ENCODE data around the gene GMNN.
"Not testable (repeated sequence)": the region's sequence is repeated elsewhere in the genome, so short reads cannot be mapped to it uniquely, and the experiment has no call there.

Gene GMNN

GRCh38 chr6:24774696-24775519, at the start of gene GMNN:
TSS of gene GMNN (plus strand) at chr6:24774937. CDS start at chr6:24777247, 2,310 bp downstream.
- DNase-seq (ENCODE audit: low read depth in 2 of 2): peak; percentile 99

DNA sequence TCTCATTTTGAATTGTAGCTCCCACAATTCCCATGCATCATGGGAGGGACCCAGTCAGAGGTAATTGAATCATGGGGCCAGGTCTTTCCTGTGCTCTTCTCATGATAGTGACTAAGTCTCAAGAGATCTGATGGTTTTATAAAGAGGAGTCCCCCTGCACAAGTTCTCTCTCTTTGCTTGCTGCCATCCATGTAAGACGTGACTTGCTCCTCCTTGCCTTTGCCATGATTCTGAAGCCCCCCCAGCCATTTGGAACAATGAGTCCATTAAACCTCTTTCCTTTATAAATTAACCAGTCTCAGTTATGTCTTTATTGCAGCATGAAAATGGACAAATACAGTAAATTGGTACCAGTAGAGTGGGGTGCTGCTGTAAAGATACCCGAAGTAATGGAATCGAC, 44.1 kb upstream of the GMNN start:
- not testable (repeated sequence) for DNase-seq (ENCODE audit: low read depth in 2 of 2)

DNA sequence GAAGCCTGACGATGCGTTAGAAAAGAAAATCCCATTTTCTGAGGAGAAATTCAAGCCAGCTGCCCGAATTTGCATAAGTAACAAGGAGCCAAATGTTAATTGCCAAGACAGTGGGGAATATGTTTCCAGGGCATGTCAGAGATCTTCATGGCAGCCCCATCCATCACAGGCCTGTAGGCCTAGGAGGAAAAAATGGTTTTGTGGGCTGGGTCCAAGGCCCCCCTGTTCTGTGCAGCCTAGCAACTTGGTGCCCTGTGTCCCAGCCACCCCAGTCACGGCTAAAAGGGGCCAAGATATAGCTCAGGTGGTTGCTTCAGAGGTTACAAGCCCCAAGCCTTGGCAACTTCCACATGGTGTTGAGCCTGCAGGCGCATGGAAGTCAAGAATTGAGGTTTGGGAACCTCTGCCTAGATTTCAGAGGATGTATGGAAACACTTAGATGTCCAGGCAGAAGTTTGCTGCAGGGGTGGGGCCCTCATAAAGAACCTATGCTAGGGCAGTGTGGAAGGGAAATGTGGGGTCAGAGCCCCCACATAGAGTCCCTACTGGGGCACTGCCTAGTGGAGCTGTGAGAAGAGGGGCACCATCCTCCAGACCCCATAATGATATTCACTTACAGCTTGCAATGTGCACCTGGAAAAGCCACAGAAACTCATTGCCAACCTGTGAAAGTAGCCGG, 43.1 kb upstream of the GMNN start:
- DNase-seq (ENCODE audit: low read depth in 2 of 2): not testable (repeated sequence)

GRCh38 chr6:24734166-24734565, 40.6 kb upstream of the GMNN start:
- DNase-seq (ENCODE audit: low read depth in 2 of 2): no peak

- DNase-seq (ENCODE audit: low read depth in 2 of 2): not testable (repeated sequence)
These were observed 40.0 kb upstream of the GMNN start for GRCh38 chr6:24734710-24735109.

GRCh38 chr6:24738741-24739140, 36.0 kb upstream of the GMNN start:
- no peak for DNase-seq (ENCODE audit: low read depth in 2 of 2)

GRCh38 chr6:24740861-24741260, 33.9 kb upstream of the GMNN start:
- no peak for DNase-seq (ENCODE audit: low read depth in 2 of 2)

DNA sequence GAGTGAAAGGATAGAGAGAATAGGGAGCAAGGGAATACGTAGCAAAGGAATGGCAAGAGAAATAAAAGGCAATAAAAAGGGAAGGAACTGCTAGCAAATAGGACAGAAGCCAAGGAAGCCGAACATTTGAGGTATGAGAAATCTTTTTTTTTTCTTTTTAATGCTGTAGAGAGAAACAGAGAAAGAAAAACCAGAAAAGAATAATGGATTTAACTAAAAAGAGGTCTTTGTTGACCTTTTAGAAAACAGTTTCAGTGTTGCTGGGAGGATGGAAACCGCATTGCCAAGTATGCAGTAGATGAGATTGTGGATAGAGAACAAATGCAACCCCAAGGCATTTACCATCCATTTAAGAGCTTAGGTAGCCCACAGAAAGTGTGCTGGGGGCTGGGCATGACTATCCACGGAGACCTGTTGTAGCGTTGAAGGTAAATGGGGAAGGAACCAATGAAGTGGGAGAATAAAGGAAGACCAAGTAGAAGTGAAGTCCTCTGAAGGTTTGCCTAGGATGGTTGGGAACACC, 32.5 kb upstream of the GMNN start:
- no peak for DNase-seq (ENCODE audit: low read depth in 2 of 2)

DNA sequence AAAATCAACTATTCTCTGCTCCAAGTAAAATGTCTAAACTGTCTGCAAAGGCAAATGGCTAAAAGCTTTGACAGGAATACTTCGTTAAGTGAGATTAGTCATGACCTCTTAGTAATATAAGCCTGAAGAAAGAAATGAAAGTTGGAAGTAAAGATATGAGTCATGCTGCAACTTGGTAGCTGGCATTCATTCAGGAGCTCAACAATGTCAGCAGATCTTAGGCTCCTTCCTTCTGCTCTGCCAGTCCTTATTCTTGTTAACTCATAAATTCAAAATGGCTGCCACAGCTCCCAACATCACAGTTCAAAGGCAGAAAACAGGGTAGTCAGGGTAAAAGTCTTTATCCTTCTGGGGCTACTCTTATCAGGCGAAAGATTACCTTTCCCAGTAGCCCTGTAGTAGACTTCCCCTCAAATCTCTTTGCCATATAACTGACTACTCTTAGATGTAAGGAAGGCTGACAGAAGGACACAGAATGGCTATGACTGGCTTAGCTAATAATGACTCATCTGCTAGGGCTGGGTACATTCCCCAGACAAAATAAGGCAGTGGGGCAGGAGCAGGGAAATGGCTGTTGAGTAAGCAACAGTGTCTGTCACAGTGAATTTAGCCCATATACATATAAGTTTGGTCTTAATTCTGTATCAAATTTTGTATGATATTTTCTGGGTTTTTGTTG, 31.3 kb upstream of the GMNN start:
- peak in 1 of 2 donors; percentile 26 for DNase-seq (ENCODE audit: low read depth in 2 of 2)

- no peak for DNase-seq (ENCODE audit: low read depth in 2 of 2)
These were observed 30.8 kb upstream of the GMNN start for GRCh38 chr6:24743944-24744335.

DNA sequence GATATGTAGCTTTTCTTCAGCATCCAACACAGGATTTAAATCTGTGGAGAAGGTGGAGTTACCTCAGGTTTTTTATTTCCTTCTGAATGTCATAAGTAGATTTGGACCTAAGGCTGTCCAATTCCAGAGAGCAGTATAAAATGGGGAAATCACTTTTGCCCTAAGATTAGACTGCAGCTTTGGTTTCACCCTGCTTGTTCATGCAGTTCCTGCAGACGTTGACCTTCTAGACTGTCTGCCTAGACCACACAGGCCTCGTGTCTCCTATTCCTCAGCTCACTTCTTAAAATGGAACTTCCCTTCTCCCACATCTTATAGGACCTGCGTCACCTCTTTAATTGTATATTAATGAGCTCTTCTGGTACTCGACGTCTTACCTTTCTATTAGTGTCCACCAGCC, 29.8 kb upstream of the GMNN start:
- DNase-seq (ENCODE audit: low read depth in 2 of 2): no peak

- no peak for DNase-seq (ENCODE audit: low read depth in 2 of 2)
These were observed 25.4 kb upstream of the GMNN start for GRCh38 chr6:24749297-24749696.

GRCh38 chr6:24750878-24751277, 23.9 kb upstream of the GMNN start:
- not testable (repeated sequence) for DNase-seq (ENCODE audit: low read depth in 2 of 2)

DNA sequence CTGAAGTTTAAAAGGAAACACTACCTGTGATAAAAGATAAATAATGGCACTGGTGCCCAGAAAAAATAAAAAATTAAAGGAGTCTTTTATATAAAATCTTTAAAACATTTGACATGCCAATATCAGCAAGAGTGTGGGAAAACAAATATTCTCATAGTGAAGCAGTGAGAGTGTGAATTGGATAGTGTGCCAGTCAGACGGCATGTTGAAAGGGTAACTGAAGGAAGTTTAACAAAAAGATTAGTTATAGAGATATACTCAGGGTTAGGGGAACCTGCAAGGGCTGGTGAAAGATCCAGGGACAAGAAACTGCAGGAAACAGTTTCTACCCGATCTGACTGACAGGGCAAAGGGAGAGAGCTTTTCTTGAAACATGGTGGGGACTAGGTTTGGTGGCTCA, 22.2 kb upstream of the GMNN start:
- no peak for DNase-seq (ENCODE audit: low read depth in 2 of 2)

DNA sequence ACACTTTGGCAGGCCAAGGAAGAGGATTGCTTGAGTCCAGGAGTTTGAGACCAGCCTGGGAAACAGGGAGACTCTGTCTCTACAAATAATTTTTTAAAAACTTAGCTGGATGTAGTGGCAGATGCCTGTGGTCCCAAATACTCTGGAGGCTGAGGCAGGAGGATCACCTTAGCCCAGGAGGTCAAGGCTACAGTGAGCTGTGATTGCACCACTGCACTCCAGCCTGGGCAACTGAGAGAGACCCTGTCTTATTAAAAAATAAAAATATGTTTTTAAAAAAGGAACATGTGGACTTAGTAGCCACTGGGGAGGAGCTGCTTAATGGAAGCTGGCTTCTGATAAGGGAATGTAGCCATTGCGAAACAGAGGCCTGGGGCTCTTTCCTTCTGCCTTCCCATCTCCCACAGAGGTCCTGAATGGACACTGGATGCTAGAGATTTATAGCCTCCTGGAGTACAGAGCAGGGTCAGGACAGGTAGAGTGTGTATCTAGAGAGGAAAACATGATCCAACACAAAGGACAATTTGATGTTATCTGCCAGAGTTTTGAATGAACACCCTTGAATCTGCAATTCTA, 21.7 kb upstream of the GMNN start:
- DNase-seq (ENCODE audit: low read depth in 2 of 2): no peak

DNA sequence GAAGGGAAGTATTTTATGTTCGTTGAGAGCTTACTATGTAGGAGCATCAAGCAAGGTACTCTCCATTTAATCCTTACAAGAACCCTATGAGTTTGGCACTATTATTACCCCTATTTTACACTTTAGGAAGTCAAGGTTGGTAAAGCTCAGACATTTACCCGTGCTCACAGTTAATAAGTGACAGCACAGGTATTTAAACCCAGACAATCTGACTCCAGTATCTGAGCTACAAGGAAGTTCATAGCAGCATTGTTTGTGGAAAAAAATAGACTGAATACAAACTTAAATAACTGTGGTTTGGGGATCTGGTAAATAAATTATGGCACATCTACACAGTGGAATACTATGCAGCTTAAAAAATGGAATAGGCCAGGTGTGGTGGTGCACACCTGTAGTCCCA, 21.2 kb upstream of the GMNN start:
- DNase-seq (ENCODE audit: low read depth in 2 of 2): no peak

DNA sequence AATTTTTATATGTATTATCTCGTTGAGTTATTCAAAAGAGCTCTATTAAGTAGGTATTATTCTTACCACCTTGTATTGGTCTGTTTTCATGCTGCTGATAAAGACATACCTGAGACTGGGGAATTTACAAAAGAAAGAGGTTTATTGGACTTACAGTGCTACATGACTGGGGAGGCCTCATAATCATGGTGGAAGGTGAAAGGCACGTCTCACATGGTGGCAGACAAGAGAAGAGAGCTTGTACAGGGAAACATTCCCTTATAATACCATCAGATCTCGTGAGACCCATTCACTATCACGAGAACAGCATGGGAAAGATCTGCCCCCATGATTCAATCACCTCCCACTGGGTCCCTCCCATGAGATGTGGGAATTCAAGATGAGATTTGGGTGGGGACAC, 20.4 kb upstream of the GMNN start:
- DNase-seq (ENCODE audit: low read depth in 2 of 2): not testable (repeated sequence)

DNA sequence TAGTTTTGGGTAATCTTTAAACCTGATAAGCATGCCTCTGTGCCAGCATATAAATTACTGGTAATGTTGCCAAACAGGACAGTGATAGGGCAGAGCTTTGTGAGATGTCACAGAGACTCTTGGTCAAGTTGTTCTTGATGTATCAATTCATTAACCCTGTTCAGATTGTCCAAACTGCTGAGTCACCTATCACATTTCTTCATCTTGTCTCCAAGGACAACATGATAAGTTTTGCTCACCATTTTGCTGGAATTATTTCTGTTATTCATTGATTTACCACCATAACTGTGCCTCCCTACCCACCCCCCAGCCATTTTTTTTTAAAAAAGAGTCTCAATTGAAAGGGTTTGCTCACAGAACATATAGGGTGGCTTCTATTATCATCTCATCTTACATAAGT, 19.5 kb upstream of the GMNN start:
- no peak for DNase-seq (ENCODE audit: low read depth in 2 of 2)

GRCh38 chr6:24757611-24758010, 17.1 kb upstream of the GMNN start:
- no peak for DNase-seq (ENCODE audit: low read depth in 2 of 2)

DNA sequence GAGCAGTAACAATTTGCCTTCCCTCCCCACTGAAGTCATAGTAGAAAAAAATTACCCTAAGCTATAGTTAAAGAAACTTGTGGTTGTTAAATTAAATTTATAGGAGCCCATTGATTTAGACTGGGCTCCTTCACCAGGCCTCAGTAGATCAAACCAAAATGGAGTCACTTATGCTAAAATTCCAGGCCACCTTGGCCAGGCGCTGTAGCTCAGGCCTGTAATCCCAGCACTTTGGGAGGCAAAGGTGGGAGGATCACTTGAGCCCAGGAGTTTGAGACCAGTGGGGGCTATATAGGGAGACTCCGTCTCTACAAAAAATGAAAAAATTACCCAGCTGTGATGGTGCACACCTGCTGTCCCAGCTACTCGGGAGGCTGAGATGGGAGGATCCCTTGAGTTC, 15.0 kb upstream of the GMNN start:
- DNase-seq (ENCODE audit: low read depth in 2 of 2): no peak

DNA sequence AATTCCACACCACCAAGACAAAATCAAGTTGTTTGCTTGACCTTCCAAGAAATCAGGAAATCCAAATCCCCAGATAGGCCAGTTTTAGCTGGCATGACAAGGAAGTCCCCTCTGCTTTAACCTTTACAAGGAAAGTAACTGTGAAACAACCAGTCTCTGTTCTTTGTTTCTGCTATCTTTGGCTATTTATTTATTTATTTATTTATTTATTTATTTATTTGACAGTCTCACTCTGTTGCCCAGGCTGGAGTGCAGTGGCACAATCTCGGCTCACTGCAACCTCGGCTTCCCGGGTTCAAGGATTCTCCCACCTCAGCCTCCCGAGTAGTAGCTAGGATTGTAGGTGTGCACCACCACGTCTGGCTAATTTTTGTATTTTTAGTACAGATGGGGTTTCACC, 14.5 kb upstream of the GMNN start:
- no peak for DNase-seq (ENCODE audit: low read depth in 2 of 2)

DNA sequence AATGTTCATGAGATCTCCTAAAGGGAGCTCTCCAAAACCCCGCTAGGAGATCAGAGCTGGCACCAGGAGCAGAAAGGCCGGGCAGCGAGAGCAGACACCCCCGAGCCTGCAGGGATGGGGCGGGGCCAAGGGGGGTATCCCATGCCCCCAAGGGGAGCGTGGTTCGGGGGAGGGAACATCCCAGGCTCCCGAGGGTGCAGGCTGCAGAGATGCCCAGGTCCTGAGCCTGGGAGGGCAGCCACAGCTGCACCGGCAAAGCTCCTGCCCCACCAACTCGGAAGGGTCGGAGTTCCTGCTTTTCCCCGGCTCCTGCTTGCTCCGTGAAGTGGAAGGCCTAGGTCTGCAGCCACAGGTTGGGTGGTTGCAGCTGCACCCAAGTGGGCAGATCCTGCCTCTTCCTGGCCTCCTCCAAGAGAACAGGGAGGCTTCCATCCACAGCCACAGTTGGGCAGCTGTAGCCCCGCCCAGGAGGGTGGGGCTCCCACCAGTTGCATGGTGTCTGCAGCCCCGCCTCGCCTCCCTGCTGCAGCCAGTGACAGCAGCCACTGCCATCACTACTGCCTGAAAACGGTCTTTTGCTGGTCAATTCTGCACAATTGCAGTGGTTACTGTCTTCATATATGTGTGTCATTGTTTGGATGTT, 13.4 kb upstream of the GMNN start:
- no peak for DNase-seq (ENCODE audit: low read depth in 2 of 2)
